ENCODE measurements around the gene CLIC5.

Gene CLIC5

DNA sequence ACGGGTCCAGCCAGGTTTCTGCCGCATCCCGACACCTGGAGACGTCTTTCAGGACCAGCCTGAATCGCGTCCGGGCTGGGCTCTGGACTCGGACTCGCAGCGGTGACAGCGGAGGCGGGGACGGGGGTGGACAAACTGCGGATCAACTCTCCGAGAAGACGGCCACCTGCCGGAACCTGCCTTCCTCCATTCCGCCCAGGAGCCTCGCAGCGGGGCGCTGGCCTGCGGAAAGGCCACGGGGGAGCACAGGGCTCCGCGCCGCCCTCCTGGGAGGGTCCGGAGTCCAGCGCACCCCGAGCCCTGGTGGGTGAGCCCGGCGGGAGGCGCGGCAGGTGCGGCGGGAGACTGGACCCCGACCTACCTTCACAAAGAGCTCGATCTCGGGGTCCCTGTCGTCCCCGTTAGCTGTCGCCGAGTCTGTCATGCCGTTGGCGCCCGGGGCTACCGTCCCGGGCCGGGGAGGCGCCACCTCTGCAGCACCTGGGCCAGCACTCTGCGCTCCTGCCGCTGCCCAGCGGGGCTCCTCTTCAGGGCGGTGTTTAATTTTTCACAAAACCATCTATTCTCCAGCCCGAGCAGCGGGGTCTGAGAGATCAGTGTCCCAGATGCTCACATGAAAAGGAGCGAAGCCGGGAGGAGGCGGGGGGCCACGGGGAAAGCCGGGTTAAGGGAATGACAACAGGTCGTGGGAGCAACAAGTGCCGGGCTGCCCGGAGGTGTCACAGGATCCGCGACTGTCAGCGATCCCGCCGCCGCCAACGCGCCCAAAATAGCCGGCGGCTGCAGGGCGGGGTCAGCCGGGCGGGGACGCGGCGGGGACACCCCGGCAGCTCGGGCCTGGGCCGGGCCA is at the start of gene CLIC5:
CLIC5 (minus strand) TSS at position 742 of the 850 bp plus-strand sequence; CDS start at position 424, 318 bp downstream.
- no peak for DNase-seq (ENCODE audit: low read depth in 2 of 2)

DNA sequence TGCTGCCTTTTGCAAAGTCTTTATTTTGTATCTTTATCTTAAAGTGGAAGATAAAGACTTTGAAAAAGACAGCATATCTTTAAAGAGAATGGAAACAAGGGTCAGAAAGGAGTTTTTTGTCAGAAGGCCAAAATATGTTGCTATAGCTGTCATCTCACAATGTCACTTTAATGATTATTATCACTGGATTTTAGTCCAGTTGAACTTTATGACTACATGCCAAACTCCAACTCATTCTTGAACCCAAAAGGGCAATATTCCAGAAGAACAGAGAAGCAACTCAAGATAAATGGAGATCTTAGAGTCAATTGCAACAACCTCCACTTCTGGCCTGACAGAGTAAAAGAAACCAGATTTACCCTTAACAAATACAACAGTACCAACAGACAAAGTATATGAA is 47.3 kb upstream of the CLIC5 start:
- no peak for DNase-seq (ENCODE audit: low read depth in 2 of 2)

DNA sequence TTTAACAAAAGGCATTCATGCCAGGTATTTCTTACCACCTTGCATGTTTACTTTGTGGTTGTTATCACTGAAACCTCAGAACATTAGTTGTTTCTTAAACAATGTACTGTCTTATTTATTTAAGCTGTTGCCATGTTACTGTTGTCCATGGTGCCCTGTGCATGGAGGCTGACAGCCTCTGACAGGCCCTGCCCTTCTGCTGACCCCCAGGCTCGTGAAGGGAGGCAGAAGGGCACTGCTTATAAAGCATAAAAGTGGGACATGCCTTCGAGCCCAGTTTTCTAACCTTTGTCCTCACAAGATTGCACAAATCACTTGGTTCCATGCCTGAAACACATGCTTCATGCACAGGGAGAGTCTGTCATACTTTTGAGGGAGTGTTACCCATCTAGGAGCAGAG is 46.7 kb upstream of the CLIC5 start:
- DNase-seq (ENCODE audit: low read depth in 2 of 2): no peak

DNA sequence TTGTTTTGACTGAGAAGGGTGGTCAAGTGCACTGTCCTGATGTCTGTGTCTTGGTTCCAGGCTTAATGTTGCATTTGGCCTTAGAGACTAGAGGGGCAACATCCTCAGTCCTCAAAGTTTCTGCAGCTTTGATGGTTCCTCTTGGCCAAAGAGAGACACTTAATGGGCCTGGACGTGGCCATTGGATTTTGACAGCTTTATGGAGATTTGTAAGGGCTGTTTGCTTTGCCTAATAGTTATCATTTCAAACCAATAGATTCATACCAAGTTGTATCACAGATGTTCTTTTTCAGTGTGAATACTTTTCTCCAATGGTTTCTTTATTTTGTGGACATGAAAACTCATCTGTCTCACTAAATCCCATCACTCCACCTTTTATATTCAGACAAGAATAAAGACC is 45.8 kb upstream of the CLIC5 start:
- DNase-seq (ENCODE audit: low read depth in 2 of 2): no peak

DNA sequence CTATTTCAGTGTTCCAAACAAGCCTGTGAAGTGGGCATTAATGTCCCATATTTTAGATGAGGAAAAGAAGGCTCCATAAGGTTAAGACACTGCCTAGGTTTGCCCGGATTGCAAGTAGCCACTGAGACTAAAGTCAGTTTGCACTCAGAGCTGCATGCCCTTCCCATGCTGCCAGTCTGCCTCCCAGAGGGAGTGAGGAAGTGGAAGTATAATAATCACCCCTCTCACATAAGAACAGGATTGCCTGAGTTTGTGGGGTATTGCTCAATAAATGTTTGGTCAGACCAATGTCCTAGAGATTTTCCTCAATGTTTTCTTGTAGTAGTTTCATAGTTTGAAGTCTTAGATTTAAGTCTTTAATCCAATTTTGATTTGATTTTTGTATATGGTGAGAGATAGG is 43.9 kb upstream of the CLIC5 start:
- DNase-seq (ENCODE audit: low read depth in 2 of 2): no peak

DNA sequence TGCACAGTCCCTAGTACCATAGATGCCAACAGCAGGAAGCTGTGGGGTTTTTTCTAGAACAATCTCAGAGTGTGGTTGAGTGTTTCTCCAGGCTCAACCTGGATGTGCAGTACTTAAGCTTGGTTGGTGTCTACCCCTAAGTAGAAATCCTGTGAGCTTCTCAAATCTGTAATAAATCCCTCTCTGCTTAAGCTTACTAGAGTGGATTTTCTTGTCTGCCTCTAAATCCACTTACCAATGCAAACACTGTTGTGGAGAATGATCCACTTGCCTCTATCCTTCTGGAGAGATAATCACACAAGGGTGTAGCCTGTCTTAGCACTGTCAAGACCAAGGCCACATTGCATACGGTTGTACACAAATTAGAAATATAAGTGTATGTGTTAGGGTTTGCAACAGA is 43.3 kb upstream of the CLIC5 start:
- DNase-seq (ENCODE audit: low read depth in 2 of 2): no peak

DNA sequence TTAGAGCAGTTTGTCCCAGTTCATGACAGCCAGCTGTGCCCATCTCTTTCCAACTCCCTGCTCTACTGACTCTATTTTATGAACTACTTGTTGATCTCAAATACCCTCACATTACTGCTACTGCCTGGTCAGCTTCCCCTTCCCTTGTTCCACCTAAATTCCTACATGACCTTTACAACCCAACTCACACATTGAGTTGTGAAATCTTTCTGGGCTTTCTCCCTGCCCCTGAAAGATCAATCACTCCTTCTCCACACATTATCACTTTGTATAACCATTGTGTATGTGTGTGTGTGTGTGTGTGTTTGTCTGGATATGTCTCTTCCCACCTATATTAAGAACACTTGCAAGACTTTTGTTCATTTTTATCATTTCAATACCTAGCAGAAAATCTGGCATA is 42.1 kb upstream of the CLIC5 start:
- no peak for DNase-seq (ENCODE audit: low read depth in 2 of 2)

DNA sequence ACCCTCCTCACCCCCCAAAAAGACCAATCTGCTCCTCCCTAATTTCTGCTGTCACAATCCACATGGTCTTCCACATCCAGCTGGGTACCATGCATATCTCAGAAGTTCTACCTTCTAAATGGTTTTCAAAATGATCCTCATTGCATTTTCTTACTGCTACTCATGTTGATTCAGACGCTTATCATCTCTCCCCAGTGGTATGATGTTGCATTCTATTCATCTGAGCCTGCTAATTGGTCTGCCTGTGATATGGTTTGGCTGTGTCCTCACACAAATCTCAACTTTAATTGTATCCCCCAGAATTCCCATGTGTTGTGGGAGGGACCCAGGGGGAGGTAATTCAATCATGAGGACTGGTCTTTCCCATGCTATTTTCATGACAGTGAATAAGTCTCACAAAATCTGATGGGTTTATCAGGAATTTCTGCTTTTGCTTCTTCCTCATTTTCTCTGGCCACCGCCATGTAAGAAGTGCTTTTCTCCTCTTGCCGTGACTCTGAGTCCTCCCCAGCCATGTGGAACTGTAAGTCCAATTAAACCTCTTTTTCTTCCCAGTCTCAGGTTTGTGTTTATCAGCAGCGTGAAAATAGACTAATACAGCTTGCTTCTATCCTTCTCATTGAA is 41.4 kb upstream of the CLIC5 start:
- DNase-seq (ENCODE audit: low read depth in 2 of 2): no peak

DNA sequence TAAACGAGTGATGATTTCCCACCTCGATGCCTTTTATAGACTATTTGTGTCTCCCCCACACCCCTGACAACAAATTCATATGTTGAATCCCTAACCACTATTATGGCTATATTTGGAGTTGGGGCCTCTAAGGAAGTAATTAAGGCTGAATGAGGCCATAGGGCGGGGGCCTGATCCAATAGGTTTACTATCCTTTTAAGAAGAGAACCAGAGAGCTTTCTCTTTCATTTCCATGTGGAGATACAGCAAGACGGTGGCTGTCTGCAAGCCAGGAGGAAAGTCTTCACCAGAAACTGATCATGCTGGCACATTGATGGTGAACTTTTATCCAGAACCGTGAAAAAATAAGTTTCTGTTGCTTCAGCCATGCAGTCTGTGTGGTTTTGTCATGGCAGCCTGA is 38.9 kb upstream of the CLIC5 start:
- DNase-seq (ENCODE audit: low read depth in 2 of 2): no peak

DNA sequence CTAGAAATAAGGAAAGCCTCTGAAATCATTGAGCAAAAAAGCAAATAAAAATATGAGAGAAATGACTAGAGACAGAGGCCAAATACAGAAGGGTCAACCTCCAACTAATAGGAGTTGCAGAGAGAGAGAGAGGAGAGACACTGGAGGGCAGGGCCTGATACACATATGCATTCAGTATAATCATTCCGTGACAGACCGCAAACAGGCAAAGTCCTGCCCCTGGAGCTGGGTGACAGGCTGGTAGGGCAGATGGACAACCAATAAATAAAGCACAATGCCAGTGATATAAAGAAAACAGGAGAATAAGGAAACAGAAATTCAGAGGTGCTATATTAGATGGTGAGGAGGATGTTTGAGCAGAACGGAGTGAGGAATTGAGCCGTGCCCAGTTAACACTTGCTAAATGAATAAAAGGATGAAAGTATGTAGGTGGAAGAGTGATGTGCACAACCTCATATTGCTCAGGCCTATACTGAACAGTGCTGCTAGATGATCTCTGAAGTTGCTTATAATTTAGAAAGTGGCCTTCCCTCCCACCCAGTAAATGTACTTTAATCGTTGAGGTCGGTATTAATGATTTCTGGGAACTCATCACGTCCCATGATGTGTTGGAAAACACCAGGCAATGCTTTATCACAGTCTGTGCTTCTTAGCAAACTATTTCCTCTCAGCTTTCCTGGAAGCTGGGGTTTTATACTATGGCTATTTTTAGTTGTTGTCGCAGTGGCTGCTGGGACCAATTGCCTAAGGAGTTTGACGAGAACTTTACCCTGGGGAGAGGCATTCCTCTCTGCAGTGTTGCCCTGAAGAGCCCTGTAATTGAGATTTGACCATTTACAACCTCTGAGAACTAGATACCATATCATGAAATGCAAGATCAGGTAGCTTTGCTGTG is 37.6 kb upstream of the CLIC5 start:
- no peak for DNase-seq (ENCODE audit: low read depth in 2 of 2)

DNA sequence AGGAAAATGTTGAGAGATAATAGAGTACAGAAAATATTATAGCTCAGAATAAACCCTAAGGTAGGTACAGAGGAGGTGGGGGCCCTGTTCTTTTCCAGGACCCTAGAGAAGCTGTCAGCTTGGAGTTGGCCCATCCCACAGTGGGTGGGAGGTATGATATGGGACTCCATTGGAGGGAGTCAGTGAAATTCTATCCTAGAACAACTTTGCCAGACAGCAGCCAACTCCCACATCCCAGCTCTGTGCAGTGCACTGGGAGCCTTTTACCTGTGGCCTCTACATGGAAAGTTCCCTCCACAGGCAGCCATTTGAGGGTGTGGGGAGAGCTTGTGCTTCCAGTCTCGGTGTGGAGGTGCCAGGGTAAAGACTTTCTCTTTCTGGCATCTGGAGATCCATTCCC is 36.8 kb upstream of the CLIC5 start:
- no peak for DNase-seq (ENCODE audit: low read depth in 2 of 2)

DNA sequence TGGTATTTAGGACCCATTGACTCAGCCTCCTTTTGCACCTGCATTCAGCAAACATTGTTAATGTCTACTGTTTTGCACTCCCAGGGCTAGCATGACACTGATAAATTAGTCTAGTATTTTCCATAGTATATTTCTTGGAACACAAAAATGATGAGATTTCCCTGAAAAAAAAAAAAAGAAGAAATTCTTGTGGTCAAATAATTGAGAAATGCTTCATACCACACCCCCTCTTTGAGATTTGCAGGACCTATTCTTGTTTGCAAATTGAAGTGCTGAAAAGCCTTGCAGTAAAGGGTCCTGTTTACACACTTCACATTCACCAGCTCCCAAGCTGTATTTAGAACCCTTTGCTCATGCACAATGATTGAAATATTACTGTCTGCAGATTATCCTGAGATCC is 36.3 kb upstream of the CLIC5 start:
- DNase-seq (ENCODE audit: low read depth in 2 of 2): no peak

DNA sequence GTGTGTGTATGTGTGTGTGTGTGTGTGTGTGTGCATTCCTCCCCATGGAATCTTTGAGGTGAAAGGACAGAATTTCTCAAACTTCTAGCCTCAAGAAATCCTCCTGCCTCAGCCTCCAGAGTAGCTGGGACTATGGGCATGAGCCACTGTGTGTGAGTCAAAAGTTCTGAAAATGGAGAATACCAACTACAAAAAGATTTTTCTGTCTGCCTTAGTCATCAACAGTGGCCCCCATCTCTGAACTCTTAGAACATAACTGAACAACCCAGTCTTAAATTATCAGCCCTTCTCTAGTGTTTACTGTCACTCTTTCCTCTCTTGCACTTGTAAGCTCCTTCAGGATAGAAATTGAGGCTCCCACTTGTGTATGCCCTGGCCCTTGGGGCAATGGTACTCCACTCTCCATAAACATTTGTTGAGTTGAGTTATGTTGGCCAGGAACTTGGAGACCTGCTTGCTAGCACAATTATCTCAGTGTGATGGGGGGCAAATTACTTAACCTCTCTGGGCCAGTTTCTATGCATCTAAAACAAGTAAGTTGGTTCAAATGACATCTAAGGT is 35.3 kb upstream of the CLIC5 start:
- DNase-seq (ENCODE audit: low read depth in 2 of 2): no peak

DNA sequence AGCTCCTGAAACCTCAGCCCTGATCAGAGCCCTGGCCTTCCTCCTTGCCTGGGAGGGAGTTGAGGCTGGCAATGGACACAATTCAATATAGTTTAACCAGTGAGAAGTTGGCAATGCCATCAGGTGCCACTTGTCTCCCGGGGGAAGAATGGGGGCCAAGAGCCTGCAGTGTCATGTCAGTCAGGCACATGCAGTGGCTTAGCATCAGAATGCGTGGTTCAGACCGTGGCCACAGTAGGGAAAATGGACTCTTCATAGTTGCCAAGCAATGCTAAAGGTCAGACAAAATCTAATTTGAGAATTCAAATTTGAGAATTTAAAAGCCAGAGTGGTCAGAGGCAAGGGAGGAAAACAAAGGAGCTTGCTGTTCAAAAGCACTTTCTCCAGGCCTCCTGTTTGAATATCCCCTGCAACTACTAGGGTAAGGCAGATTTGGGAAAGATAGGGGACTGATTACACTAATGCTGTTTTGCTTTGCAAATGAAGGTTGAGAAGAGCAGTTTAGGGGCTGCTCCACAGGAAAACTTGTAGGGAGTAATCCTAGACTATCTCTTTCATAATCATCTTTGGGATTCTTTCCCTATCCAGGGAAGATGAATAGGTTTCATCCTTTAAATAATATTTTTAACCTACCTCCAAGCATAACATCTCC is 33.1 kb upstream of the CLIC5 start:
- no peak for DNase-seq (ENCODE audit: low read depth in 2 of 2)

DNA sequence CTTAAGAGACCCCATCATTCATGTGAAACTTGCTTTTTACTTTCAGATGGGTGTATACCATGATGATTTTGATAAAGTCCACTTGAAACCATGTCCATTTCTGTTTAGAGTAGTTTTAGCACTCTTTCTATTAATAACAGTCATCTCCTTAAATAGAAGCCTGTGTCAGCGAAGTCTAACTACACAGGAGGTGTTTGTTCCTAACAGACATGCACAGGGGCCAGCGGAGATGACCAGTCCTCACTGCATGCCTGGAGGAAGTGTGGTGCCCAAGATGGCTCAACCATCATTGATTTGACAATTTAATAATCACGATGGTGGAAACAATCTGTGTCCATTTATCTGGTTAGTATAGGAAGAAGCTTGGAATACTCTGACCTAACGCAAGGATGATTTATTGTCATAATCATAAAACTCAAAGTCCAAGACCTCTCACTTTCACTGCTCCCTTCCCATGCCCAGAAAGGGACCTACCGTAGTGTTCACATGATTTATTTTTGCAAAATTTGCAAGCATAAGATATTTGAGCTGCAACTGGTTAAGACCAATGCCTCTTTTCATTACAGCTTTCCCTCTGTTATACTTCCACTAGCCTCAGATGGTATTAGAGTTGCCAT is 31.0 kb upstream of the CLIC5 start:
- no peak for DNase-seq (ENCODE audit: low read depth in 2 of 2)

DNA sequence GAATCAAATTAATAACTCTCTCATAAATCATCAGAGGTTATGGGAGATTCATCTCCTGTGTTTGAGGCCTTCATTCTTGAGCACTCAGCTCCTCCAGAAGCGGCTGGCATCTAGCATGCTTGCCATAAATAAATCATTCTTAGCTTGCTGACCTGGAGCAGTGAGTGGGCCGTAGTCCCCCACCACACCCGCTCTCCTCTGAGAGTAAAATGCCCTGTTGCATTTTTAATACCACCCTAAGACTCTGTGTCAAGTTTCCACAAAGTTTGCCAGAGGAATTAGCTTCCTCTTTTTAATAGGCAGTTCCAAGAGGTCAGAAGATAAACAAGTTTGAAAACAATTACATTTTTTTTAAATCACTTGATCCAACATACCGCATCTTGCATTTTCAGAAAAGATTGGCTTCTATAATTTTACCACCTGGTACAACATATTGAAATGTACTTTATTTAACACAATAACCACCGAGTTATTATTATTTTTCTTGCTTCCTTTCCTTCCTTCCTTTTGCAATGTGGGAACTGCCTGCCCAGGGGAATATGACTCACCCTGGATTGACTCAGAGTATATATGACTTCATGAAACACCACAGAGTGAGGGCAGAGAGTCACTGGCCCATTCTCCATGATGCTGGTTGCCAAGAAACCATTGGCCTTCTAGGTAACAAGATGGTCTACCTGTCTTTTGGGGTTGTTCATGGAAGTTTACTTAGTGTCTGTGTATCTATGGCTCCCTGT is 29.4 kb upstream of the CLIC5 start:
- DNase-seq (ENCODE audit: low read depth in 2 of 2): no peak

DNA sequence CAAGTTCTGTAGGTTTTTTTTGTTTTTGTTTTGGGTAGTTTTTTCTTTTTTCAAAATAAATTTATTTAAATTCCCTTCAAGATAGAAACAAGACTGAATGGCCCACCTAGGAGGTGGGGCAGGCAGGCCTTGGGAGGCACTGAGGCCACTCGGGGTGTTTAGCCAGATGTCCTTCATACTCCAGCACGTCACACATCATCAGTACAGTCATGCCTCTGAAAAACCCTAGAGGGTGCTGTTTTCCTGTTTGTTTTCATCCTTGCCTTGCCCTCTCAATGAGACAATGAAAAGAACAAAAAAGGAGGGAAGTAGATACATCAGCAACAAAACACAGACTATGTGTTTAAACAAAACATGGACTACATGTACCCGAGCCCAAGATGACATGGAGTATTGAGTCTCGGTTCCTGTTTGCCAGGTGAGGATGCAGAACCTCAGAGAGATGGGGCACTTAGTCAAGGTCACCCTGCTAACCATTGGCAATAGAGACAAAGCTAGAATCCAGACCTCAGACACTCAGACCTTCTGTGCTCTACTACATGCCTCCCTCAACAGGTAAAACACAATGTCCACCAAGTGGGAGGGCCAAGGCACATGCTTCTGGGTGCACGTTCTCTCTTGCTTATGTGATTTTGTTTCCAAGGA is 26.8 kb upstream of the CLIC5 start:
- DNase-seq (ENCODE audit: low read depth in 2 of 2): no peak

DNA sequence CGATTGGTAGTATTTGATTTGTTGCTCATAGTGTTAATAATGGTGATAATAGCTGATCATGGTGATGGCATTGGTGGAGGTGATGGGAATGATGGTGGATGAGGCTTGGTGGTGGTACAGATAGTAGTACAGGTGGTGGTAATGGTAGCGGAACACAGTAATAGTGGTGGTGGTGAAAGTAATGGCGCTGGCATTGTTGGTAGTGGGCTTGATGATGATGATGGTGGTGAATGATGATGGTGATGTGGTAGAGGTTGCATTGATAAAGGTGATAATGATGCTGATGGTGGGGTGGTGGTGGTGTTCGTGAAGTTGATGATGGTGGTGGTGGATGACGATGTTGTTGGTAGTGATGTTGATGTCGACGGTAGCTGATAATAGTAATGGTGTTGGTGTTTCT is 24.6 kb upstream of the CLIC5 start:
- DNase-seq (ENCODE audit: low read depth in 2 of 2): no peak

DNA sequence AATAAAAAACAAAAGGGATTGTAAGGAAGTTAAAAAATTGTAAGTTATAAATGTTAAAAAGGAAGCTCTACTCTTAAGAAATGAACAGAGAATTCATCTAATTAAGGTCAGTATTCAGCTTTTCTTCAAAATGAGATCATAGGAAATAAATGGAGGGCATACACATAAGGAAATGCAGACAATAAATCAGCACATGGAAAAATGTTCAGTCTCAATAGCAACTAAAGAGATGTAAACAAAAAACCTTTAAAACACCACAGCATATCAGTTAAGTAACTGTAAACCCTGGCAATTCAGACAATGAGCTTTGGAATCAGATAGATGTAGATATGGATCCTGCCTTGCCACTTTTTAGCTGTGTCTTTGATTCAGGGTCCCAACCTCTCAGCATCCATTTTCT is 24.0 kb upstream of the CLIC5 start:
- no peak for DNase-seq (ENCODE audit: low read depth in 2 of 2)

DNA sequence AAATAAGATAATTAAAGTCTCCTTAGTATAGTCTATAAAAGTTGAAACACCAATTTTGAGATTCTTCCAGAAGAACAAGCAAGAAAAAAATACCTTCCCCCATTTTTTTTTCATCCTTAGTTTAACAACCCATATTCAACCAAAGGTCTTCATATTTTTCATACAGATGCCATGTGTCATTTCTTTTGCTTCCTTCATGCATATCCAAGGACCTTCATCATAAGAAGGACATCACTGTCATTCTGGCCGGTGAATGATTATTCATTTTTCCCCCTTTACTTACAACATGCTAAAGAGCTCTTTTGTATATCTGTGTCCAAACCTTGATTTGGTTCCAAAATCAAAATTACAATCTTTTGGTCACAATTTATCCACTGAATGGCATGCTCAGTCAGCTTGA is 21.3 kb upstream of the CLIC5 start:
- no peak for DNase-seq (ENCODE audit: low read depth in 2 of 2)
